ENCODE results near the gene UCK2.
A peak's percentile ranks its signal among the peaks of the same experiment; 100 is the strongest.

UCK2 gene

GRCh38 chr1:165871311-165872067, 44.1 kb downstream of the UCK2 start:
- peaks cover 3% of the 10 kb centered on the region for H3K36me3 Mint-ChIP-seq
- H3K27ac Mint-ChIP-seq: peak overlapping the region; percentile 6
- H3K9me3 Mint-ChIP-seq: peaks cover 6% of the 10 kb centered on the region
- peak in 1 of 2 donors; percentile 9 for DNase-seq (ENCODE audit: low spot score in 2 of 2)
- ATAC-seq (ENCODE audit: low read depth): peak; percentile 85
- peak overlapping the region; percentile 25 for H3K4me3 Mint-ChIP-seq
- H3K4me1 Mint-ChIP-seq: peaks cover 19% of the 10 kb centered on the region
- H3K27me3 Mint-ChIP-seq: no peaks in the 10 kb centered on the region

- no peak for ATAC-seq (ENCODE audit: low read depth)
- Mint-ChIP-seq H3K9me3 (peaks cover 6% of the 10 kb centered on the region), H3K4me3 (no peak overlapping the region), H3K27me3 (no peaks in the 10 kb centered on the region), H3K36me3 (peaks cover 3% of the 10 kb centered on the region), H3K4me1 (peaks cover 25% of the 10 kb centered on the region), H3K27ac (no peak overlapping the region)
- DNase-seq (ENCODE audit: low spot score in 2 of 2): no peak
These were observed 46.1 kb downstream of the UCK2 start for GRCh38 chr1:165873481-165873880.

GRCh38 chr1:165874643-165875042, 47.2 kb downstream of the UCK2 start:
- Mint-ChIP-seq H3K9me3 (peaks cover 6% of the 10 kb centered on the region), H3K27me3 (no peaks in the 10 kb centered on the region), H3K4me1 (peaks cover 24% of the 10 kb centered on the region), H3K4me3 (no peak overlapping the region), H3K36me3 (peaks cover 3% of the 10 kb centered on the region), H3K27ac (no peak overlapping the region)
- ATAC-seq (ENCODE audit: low read depth) (no peak), DNase-seq (ENCODE audit: low spot score in 2 of 2) (no peak)

DNA sequence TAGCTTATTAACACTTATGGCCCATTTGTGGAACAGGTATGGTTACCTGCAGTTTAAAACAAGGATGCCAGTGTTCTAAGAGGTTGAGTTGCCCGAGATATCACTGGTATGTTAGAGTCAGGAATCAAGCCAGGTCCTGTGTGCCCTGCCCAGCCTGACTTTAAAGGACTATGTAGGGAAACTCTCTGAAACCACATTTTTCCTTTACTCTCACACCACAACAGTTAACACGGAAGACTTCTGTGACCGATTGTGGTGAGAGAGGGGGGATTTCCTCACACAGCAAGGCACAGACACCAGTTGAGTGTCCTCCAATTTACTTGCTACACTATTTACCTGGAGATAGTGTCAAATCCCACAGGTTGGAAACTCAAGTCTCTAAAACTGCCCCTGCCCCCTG, 47.8 kb downstream of the UCK2 start:
- H3K36me3 Mint-ChIP-seq: peaks cover 3% of the 10 kb centered on the region
- peak overlapping the region; percentile 19 for H3K27ac Mint-ChIP-seq
- ATAC-seq (ENCODE audit: low read depth) (no peak), DNase-seq (ENCODE audit: low spot score in 2 of 2) (no peak)
- H3K27me3 Mint-ChIP-seq: no peaks in the 10 kb centered on the region
- H3K9me3 Mint-ChIP-seq: peaks cover 6% of the 10 kb centered on the region
- peaks cover 24% of the 10 kb centered on the region for H3K4me1 Mint-ChIP-seq
- no peak overlapping the region for H3K4me3 Mint-ChIP-seq

- peaks cover 24% of the 10 kb centered on the region for H3K4me1 Mint-ChIP-seq
- DNase-seq (ENCODE audit: low spot score in 2 of 2) (no peak), ATAC-seq (ENCODE audit: low read depth) (no peak)
- no peaks in the 10 kb centered on the region for H3K27me3 Mint-ChIP-seq
- no peak overlapping the region for H3K4me3 Mint-ChIP-seq
- H3K36me3 Mint-ChIP-seq: peaks cover 3% of the 10 kb centered on the region
- peaks cover 6% of the 10 kb centered on the region for H3K9me3 Mint-ChIP-seq
- H3K27ac Mint-ChIP-seq: peak overlapping the region; percentile 19
These were observed 48.2 kb downstream of the UCK2 start for GRCh38 chr1:165875604-165876003.

DNA sequence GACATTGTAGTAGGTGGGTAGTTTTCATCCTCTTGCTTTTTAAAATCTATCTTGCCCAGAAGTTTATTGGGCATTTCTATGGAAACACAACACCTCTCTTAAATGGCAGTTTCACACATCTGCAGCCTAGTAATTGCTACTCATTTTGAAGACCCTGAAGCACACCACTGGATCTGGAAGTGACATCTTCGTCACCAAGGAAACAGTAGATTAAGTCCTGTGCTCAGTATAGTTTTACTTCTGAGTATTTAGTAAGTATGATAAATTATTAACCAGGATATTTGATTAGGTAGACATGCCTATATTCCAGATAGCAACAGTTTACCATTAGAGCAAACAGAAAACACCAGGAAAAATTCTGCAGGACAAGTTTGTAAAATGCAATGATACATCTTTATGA, 48.7 kb downstream of the UCK2 start:
- peaks cover 3% of the 10 kb centered on the region for H3K36me3 Mint-ChIP-seq
- H3K4me3 Mint-ChIP-seq: no peak overlapping the region
- H3K27ac Mint-ChIP-seq: peak overlapping the region; percentile 17
- ATAC-seq (ENCODE audit: low read depth) (no peak), DNase-seq (ENCODE audit: low spot score in 2 of 2) (no peak)
- H3K27me3 Mint-ChIP-seq: no peaks in the 10 kb centered on the region
- H3K4me1 Mint-ChIP-seq: peaks cover 20% of the 10 kb centered on the region
- peaks cover 6% of the 10 kb centered on the region for H3K9me3 Mint-ChIP-seq

GRCh38 chr1:165877411-165877810, 50.0 kb downstream of the UCK2 start:
- H3K9me3 Mint-ChIP-seq: peaks cover 4% of the 10 kb centered on the region
- H3K36me3 Mint-ChIP-seq: no peaks in the 10 kb centered on the region
- H3K27me3 Mint-ChIP-seq: no peaks in the 10 kb centered on the region
- DNase-seq (ENCODE audit: low spot score in 2 of 2) (no peak), ATAC-seq (ENCODE audit: low read depth) (no peak)
- no peak overlapping the region for H3K4me3 Mint-ChIP-seq
- peaks cover 15% of the 10 kb centered on the region for H3K4me1 Mint-ChIP-seq
- H3K27ac Mint-ChIP-seq: peak overlapping the region; percentile 5

DNA sequence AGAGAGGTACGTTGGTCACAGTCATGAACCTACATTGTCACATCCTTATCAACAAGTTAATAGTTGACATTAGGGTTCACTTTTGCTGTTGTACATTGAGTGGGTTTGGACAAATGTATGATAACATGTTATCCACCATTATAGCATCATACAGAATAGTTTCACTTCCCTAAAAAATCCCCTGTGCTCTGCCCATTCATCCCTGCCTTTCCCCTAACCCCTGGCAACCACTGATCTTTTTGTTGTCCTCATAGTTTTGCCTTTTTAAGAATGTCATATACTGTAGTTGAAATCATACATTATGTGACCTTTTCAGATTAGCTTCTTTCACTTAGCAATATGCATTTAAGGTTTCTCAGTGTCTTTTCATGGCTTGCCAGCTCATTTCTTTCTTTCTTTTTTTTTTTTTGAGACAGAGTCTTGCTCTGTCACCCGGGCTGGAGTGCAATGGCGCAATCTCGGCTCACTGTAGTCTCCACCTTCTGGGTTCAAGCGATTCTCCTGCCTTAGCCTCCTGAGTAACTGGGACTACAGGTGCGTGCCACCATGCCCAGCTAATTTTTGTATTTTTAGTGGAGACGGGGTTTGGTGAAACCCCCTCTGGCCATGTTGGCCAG, 50.6 kb downstream of the UCK2 start:
- peaks cover 4% of the 10 kb centered on the region for H3K9me3 Mint-ChIP-seq
- peak; percentile 91 for ATAC-seq (ENCODE audit: low read depth)
- no peaks in the 10 kb centered on the region for H3K36me3 Mint-ChIP-seq
- peak overlapping the region; percentile 5 for H3K27ac Mint-ChIP-seq
- H3K4me1 Mint-ChIP-seq: peaks cover 17% of the 10 kb centered on the region
- DNase-seq (ENCODE audit: low spot score in 2 of 2): peak in 1 of 2 donors; percentile 8
- no peaks in the 10 kb centered on the region for H3K27me3 Mint-ChIP-seq
- H3K4me3 Mint-ChIP-seq: no peak overlapping the region

- ATAC-seq (ENCODE audit: low read depth) (no peak), DNase-seq (ENCODE audit: low spot score in 2 of 2) (no peak)
- Mint-ChIP-seq H3K4me1 (peaks cover 22% of the 10 kb centered on the region), H3K27me3 (no peaks in the 10 kb centered on the region), H3K9me3 (no peaks in the 10 kb centered on the region), H3K27ac (no peak overlapping the region), H3K36me3 (no peaks in the 10 kb centered on the region), H3K4me3 (no peak overlapping the region)
These were observed 52.5 kb downstream of the UCK2 start for GRCh38 chr1:165879946-165880345.

- peaks cover 23% of the 10 kb centered on the region for H3K4me1 Mint-ChIP-seq
- H3K4me3 Mint-ChIP-seq: no peak overlapping the region
- H3K36me3 Mint-ChIP-seq: no peaks in the 10 kb centered on the region
- H3K27me3 Mint-ChIP-seq: no peaks in the 10 kb centered on the region
- H3K27ac Mint-ChIP-seq: no peak overlapping the region
- no peak for DNase-seq (ENCODE audit: low spot score in 2 of 2)
- no peak for ATAC-seq (ENCODE audit: low read depth)
- H3K9me3 Mint-ChIP-seq: no peaks in the 10 kb centered on the region
These were observed 53.6 kb downstream of the UCK2 start for GRCh38 chr1:165880993-165881392.

- Mint-ChIP-seq H3K27me3 (no peaks in the 10 kb centered on the region), H3K9me3 (no peaks in the 10 kb centered on the region), H3K27ac (no peak overlapping the region), H3K4me3 (no peak overlapping the region), H3K4me1 (peaks cover 32% of the 10 kb centered on the region), H3K36me3 (peaks cover 3% of the 10 kb centered on the region)
- DNase-seq (ENCODE audit: low spot score in 2 of 2): no peak
- ATAC-seq (ENCODE audit: low read depth): no peak
These were observed 54.9 kb downstream of the UCK2 start for GRCh38 chr1:165882168-165882837.

GRCh38 chr1:165883056-165883455, 55.6 kb downstream of the UCK2 start:
- peaks cover 3% of the 10 kb centered on the region for H3K36me3 Mint-ChIP-seq
- DNase-seq (ENCODE audit: low spot score in 2 of 2): no peak
- H3K4me3 Mint-ChIP-seq: no peak overlapping the region
- H3K27me3 Mint-ChIP-seq: no peaks in the 10 kb centered on the region
- H3K4me1 Mint-ChIP-seq: peaks cover 28% of the 10 kb centered on the region
- H3K9me3 Mint-ChIP-seq: no peaks in the 10 kb centered on the region
- no peak for ATAC-seq (ENCODE audit: low read depth)
- H3K27ac Mint-ChIP-seq: no peak overlapping the region

DNA sequence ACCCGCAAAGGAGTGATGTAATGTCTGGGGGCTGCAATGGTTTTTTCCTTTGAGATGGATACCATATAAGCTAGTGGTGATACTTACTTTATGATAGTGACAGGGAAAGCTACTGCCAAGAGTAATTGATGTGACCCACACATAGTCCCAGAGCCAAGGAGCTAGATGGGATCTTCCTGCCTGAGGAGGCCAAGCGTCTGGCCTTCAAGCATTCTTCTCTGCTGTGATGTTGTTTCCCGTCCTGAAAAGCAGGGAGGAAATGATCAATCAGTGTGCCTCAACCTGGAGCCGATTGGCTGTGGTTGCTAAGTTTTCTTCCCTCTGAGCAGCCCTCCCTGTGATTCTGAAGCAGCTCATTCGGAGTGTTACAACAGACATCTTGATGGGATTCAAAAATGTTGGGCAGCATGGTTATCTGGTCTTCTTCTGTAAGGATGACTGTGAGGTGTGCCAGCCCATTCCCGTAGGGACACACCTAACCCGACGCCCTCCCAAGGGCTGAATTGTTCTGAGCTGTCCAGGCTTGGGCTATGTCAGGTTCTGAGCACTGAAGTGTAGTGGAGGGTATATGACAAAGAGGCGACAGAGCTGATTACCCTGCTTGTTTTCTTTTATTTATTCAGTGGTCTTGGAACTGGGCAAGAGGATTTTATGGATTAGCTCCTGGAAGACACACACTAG, 56.7 kb downstream of the UCK2 start:
- Mint-ChIP-seq H3K27me3 (no peaks in the 10 kb centered on the region), H3K4me3 (no peak overlapping the region), H3K27ac (peak overlapping the region; percentile 30), H3K4me1 (peaks cover 24% of the 10 kb centered on the region), H3K36me3 (peaks cover 3% of the 10 kb centered on the region), H3K9me3 (no peaks in the 10 kb centered on the region)
- no peak for ATAC-seq (ENCODE audit: low read depth)
- no peak for DNase-seq (ENCODE audit: low spot score in 2 of 2)
